A549 treated with ZK216348 at 1 μM for 4 hours (cell line): ENCODE data around the gene C12orf75. TPM values are rescaled to one million over a fixed set of nuclear protein-coding genes. Genes with fewer than 3 reads are reported as not detected.

Experiments
- total RNA-seq: library from RNA; stranded (reverse); fragments of 200-300 nt; extraction: Qiagen RNA extraction; gene quantifications from 5 replicates; pipeline ENCODE4 v1.2.3, GENCODE V29; 2022; ENCODE audit warnings: low read depth

The C12orf75 gene
- 115 to 186 TPM (median 120 TPM) in 5 replicates for total RNA-seq

DNA sequence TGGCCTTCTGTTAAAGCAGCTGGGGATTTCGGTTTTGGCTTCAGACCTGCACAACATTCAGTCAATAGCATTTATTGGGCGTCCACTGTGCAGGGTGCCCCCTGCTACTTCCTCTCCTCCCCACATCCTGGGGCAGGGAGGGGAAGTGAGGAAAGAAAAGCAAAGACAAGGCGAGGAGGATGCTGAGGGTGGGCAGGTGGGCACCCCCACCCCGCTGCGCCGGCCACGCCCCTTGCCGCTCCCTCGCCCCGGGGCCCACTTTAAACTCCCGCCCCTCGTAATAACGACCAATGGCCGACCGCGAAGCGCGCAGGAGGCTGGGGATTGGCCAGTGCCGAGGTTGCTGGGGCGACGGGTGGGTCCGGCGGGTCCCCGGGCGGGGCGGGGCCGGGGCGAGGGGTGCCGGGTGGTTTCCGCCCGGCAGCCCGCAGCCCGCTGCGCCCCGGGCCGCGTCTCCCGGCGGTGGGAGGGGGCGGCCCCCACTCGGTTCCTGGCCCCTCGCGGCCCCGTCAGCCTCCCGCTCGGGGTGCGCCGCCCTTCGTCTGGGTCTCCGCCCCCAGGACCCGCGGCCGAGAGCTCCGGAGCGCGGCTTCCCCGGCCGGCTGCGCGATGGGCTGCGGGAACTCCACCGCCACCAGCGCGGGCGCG is at the start of gene C12orf75:
Gene C12orf75 (plus strand): TSS at position 409 of the 648 bp plus-strand sequence. CDS start 201 bp downstream, at position 610.

Other genes starting within 250 kb of the C12orf75 start
- 2.1 to 3.7 TPM (median 3.4 TPM) in 5 replicates for gene ALDH1L2, start 246.2 kb upstream of the C12orf75 start, total RNA-seq
- gene WASHC4, start 223.0 kb upstream of the C12orf75 start, total RNA-seq = 19.4 to 25.4 TPM (median 23.8 TPM) in 5 replicates
- gene APPL2, start 94.5 kb upstream of the C12orf75 start, total RNA-seq = 17.8 to 38.3 TPM (median 20.0 TPM) in 5 replicates